RWPE1 (cell line): ENCODE measurements around the gene TEAD3.
A peak's percentile ranks its signal among the peaks of the same experiment; 100 is the strongest.
"Not testable (repeated sequence)": the region's sequence is repeated elsewhere in the genome, so short reads cannot be mapped to it uniquely, and the experiment has no call there.

ENCODE experiments used
- CTCF ChIA-PET: fragments of 350-600 bp; sonication (Branson Sonifier 250); formaldehyde crosslinking; extraction: SDS; loops from one replicate; lab custom pipeline; 2021; lab: Yijun Ruan, JAX
- POLR2A ChIA-PET: fragments of 400-600 bp; formaldehyde crosslinking; extraction: SDS; loops from one replicate; lab custom pipeline; 2020; ENCODE audit warnings: antibody characterized with exemption; ENCODE audit not compliant: low non-redundant PET; lab: Yijun Ruan, JAX
- DNase-seq: peaks from one replicate; pipeline ENCODE4 v3.0.0; 2012; ENCODE audit warnings: low spot score
- H3K27ac ChIP-seq: fragments of 450-650 bp; 2 replicates; pipeline ENCODE4 v1.5.1; 2017
- CTCF ChIP-seq: fragments of 450-650 bp; conservative IDR thresholded peaks from 2 replicates; pipeline ENCODE4 v1.5.1; 2017; ENCODE audit warnings: low read depth, mild to moderate bottlenecking

TEAD3 gene

GRCh38 chr6:35522151-35522550 lies 25.3 kb upstream of the TEAD3 start:
- no peak overlapping the region; the same call in 1 of the 2 replicates for H3K27ac ChIP-seq
- CTCF ChIA-PET, result interaction anchor here (0.6 to 3.7 kb wide), 9 partner anchors 13 to 226 kb away, joined by 3 to 25 read pairs (median 3); partner anchors contain the start of gene ARMC12
- no peak for DNase-seq
- TF ChIP-seq CTCF, result no peak
- POLR2A ChIA-PET, result no interaction called here

- ChIA-PET CTCF (interaction anchor here (3.7 kb wide), 1 partner anchor 215 kb away, joined by 25 read pairs; the partner anchor contains the start of gene ARMC12), POLR2A (no interaction called here)
- H3K27ac ChIP-seq, result no peak overlapping the region
- no peak for DNase-seq
- no peak for TF ChIP-seq CTCF
Observed at GRCh38 chr6:35521235-35521634, 24.4 kb upstream of the TEAD3 start.

- no peak for TF ChIP-seq CTCF
- ChIA-PET POLR2A (no interaction called here), CTCF (interaction anchor here (0.6 to 1.1 kb wide), 4 partner anchors 60 to 233 kb away, joined by 3 to 4 read pairs (median 4); no protein-coding TSS in a partner anchor)
- no peak for DNase-seq
- H3K27ac ChIP-seq, result peak overlapping the region; percentile 41
Observed at GRCh38 chr6:35519313-35520015, 22.6 kb upstream of the TEAD3 start.

GRCh38 chr6:35518566-35519312 lies 21.9 kb upstream of the TEAD3 start:
- no peak for DNase-seq
- TF ChIP-seq CTCF, result no peak
- ChIA-PET POLR2A (interaction anchor here (0.5 kb wide), 1 partner anchor 48 kb away, joined by 3 read pairs; no protein-coding TSS in a partner anchor), CTCF (interaction anchor here (0.6 to 0.7 kb wide), 2 partner anchors 61 to 204 kb away, joined by 3 read pairs; no protein-coding TSS in a partner anchor)
- no peak overlapping the region for H3K27ac ChIP-seq

- DNase-seq, H3K27ac ChIP-seq: not testable (repeated sequence)
- POLR2A ChIA-PET, result interaction anchor here (0.5 kb wide), 1 partner anchor 47 kb away, joined by 3 read pairs; no protein-coding TSS in a partner anchor
- CTCF ChIA-PET, result interaction anchor here (0.6 to 0.7 kb wide), 3 partner anchors 69 to 248 kb away, joined by 3 read pairs; no protein-coding TSS in a partner anchor
Observed at GRCh38 chr6:35517978-35518377, 21.1 kb upstream of the TEAD3 start.

GRCh38 chr6:35516712-35517111 lies 19.8 kb upstream of the TEAD3 start:
- no peak overlapping the region for H3K27ac ChIP-seq
- DNase-seq, result no peak
- ChIA-PET CTCF (interaction anchor here (0.6 to 0.7 kb wide), 4 partner anchors 78 to 568 kb away, joined by 3 read pairs; no protein-coding TSS in a partner anchor), POLR2A (no interaction called here)
- TF ChIP-seq CTCF, result no peak

GRCh38 chr6:35515939-35516338 lies 19.1 kb upstream of the TEAD3 start:
- CTCF ChIA-PET, result interaction anchor here (0.6 kb wide), 1 partner anchor 545 kb away, joined by 3 read pairs; no protein-coding TSS in a partner anchor
- H3K27ac ChIP-seq, POLR2A ChIA-PET: not testable (repeated sequence)

More at GRCh38 chr6:35515939-35516338, 19.1 kb upstream of the TEAD3 start:
- not testable (repeated sequence) for DNase-seq
